ENCODE data around the gene TSPAN2.

TSPAN2 gene

DNA sequence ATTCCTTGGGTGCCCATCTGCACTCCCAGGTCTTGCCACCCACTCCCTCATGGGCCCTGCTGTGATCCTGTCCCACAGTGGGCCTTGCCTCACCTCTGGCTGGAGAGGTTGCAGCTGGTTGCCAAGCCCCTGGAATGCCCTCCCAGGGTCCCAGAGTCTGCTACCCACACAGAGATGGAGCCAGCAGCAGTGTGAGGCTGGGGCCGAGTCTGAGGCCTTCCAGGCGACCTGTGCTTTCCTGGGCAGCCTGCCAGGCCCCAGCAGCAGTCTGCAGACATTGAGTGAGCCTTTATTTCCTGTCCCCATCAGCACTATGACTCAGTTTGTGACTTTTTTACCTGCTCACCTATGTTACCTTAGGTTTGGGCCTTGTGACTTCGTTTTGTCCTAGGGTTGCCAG lies 25.0 kb upstream of the TSPAN2 start:
- DNase-seq: no peak

- DNase-seq: no peak
These were observed 24.5 kb upstream of the TSPAN2 start for GRCh38 chr1:115113766-115114165.

DNA sequence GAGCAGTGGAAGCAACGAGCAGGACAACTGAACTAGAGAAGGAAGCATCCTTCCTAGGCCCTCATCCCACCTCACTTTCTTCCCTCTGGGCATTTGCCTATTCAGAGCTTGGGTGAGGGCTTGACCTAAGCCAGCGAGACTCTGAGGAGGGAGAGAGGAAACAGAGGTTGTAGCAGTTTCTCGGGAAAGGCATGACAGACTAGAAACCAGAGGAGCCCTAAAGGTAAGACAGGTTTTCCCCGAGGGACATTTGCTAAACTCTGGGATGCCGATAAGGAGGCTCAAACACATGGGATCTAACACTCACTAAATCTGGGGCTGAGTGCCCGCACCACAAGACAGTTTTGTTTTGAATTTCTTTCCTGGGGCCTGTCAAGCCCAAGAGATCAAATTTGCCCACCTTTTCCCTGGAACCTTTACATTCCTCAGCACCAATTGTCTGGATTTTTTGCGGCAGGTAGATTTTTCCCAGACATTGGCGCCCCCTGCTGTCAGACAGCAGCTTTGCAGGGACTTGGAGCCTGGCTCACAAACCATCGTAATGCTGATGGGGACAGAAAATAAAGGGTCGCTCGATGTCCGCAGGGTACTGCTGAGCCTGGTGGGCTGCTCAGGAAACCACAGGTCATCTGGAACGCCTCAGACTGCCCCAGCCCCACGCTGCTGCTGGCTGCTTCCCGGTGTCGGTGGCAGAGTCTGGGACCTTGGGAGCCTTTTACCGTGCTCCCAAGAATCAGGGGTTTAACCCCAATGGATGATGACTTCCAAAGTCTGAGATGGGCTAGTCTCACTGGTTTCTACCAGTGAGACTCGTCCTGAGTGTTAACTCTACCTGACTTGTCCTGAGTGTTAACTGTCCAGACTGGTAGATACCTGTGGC lies 23.4 kb upstream of the TSPAN2 start:
- peak in 20 of 51 donors; percentile 5 to 41 (median 16) for DNase-seq

GRCh38 chr1:115107516-115108260 lies 18.4 kb upstream of the TSPAN2 start:
- no peak for DNase-seq

GRCh38 chr1:115105831-115106230 lies 16.5 kb upstream of the TSPAN2 start:
- no peak for DNase-seq

DNA sequence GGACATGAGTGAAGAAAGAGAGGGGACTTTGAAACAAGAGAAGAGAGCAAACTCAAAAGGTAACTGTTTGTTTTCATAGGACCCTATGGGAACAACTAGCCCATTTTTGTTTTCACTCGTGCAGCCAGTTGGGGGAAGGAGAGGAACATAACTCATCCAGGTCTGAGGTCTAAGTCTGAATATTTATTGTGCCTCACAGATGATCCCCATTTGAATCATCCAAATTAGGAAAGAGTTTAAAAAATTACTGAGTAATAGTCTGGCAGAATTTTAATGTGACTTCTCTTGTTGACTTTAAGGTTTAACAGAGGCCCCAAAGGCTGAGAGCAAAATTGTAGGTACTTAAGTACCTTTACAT lies 10.4 kb upstream of the TSPAN2 start:
- DNase-seq: no peak

DNA sequence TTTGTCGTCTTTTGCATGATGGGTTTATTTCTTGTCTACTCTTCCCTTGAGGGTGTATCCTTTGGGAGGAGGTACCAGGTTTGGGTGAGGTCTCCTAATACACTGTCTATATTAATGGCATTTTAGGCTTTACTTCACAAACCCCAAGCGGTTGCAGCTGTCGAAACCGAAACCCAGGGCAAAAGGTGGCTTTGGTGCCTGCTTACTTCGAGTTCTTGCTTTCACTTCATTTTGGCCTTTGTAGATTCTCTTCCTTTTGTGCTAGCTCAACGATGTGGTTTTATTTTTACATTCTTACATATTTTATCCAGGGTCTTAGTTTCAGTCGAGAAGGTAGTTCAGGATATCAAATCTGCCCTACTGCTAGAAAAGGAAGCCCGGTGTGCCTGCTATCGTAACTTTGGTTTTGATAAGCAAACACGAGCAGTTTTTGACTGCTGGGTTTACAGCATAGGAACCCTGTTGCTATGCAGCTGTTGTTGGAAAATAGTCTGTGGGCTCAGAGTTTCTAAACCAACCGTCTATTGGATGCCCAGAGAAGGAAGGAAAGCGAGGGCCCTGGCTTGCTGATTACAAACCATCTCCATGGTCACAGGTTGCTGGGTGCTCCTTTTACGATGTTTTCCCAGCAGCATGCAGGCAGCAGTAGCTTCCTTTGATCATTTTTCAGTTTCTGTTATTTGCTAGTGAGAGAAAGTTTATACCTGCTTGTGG lies 9.8 kb upstream of the TSPAN2 start:
- DNase-seq: peak in 6 of 51 donors; percentile 5 to 45 (median 24)

DNA sequence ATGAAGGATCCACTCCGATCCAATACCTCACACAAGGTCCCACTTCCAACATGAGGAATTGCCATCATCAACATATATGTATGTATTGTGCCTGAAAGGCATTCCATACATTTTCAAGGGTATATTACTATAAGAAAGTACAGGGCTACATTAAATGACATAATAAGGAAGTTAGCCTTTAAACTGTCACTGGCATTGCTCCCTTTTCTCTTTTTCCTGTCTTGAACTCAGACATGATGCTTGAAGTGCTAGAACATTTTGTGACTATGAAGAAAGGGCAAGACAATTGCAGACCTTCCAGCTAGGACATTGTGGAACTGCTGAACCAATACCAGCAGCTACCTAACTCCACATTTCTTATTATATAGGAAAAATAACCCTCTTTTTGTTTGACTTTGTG lies 2.9 kb upstream of the TSPAN2 start:
- no peak for DNase-seq

GRCh38 chr1:115091572-115091971 lies 2.3 kb upstream of the TSPAN2 start:
- no peak for DNase-seq

DNA sequence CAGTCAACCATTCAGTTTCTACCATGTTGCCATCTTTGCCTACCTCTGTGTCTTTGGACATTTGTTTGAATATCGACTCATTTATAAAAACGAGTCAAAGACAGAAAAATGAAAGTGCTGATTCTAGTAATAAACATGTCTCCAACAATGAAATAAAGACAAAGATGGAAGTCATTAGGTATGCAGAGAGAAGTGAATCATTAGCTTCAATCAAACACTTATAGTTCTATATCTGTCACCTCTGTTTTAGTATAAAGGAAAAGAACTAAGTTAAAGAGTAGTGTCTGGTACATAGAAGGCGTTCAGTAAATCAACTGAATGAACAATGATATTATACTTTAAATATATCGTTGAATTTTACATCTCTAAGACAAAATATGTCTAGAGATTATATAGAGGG lies 1.7 kb upstream of the TSPAN2 start:
- DNase-seq: no peak

- no peak for DNase-seq
These were observed 1.2 kb upstream of the TSPAN2 start for GRCh38 chr1:115090540-115090939.

- no peak for DNase-seq
These were observed 835 bp upstream of the TSPAN2 start for GRCh38 chr1:115090186-115090490.

DNA sequence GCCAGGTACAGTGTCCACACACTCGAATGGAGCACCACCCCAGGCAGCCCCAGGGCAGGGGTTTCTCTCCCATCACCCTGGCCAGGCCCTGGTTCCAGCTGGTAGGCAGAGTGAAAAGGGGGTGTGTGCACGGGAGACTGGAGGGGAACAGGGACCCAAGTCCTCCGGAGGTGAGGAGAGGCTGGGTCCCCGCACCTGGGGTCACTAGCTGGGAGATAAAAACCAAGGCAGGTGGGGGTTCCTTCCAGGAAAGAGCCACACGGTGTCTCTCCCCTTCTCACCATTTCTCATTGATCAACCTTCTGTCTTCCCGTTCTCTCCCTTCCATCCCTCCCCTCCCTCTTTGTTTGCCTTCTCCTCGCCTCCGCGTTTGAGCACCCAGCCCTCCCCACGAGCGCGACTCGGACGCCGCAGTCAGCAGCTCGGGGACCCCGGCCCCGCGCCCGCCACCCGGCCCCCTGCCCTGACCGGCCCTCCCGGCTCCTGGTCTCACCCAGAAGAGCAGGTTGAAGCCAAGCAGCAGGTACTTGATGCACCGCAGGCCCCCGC lies 358 bp downstream of the TSPAN2 start:
- no peak for DNase-seq

DNA sequence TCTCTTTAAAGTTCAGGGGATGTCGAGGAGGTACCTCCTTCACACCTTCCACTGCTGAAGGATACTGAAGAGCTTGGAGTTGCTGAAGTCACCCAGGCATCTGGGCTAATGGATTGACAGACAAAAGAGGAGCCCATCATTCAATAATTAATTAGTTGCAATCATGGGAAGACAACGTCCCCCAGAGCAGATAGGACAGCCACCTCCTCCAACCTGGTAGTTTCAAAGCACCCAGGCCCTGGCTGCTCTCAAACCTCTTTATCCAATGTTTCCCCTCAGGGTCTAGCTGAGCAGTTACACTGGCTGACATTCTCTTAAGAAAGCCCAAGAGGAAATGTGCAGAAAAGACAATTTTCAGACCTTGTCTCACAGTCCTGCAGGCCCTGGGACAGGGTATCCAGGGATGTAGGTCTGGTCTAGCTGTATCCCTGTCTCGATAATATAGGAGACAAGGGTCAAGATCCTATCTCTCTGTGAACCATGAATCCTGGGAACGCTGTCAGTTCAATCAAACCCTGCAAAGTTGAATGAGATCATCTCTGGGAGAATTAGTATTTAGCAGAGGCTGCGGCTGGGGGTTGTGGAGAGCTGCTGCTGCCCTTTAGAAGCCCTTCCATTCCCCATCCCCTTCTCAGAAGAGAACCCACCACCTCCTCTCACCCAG lies 1.1 kb downstream of the TSPAN2 start:
- DNase-seq: no peak

DNA sequence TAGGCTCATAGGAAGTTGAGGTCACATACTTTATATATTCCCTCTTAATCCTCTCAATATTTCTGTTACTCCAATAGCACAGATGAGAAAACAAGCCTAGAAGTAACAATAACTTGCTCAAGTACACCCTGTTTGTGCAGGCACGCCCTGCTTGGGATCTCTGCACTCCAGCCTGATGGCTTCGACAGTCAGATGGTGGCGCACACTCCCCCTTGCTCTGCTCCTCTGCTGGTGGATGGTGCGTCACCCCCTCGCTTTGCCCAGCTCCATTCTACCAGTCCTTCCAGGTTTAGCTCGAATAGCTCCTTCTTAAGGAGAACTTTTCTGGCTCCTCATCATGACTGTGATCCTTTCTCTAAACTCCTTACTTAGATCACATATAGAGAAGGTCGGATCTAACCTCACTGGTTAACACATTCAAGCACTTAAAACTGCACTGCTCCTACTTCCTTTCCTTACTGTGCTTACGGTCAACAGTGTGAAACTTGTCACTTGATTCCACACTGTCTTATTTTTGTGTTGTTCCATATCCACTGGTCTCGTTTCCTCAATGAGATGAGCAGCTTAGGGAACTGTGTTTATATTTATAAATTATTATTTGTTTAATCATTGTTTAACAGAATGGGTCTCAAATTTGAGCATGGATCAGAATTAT lies 3.0 kb downstream of the TSPAN2 start:
- no peak for DNase-seq

DNA sequence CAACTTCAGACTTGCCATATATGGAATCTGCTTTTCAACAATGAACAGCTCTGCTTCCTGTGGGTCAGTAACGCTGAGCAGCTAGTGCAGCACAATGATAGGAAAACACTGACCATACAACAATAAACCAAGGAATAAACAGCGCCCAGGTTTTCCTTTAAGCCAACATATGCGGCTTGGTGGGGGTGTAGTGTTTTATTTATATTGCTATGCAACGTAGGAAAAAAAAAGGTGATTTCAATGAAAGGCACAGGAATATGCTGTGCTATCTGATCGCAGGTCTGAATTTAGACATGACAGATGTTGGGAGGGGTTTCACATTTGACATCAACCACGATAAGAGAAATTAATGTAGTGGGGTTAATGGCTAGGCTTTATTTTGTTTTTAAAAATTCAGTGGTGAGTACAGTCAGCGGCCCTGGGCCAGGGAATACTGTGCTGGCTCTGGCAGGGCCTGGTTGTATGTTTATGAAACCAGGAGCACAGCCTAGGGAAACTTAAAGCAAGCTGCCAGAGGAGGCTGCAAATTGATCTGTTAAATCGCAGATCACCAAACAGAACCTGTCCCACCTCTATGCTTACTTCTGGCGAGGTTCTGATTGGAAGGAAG lies 4.3 kb downstream of the TSPAN2 start:
- DNase-seq: no peak

DNA sequence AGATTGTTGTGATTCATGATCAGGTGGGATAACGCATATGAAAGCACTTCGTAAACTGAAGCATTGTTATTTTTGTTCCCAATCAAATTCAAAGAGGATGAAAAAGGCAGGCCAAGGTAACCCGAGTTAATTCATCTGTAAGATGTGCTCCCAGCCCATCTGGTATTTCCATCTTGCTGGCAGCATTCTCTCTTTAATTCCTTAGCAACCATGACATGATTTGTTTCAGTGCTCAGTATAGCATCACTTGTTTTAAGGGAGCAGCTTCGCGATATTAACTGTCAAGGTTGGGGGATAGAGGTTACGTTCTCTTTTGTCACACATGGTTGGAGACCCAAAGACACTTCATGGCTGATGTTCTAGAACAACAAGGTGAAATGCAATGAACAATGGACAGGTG lies 6.4 kb downstream of the TSPAN2 start:
- no peak for DNase-seq

GRCh38 chr1:115078708-115079107 lies 10.6 kb downstream of the TSPAN2 start:
- no peak for DNase-seq

GRCh38 chr1:115077984-115078330 lies 11.3 kb downstream of the TSPAN2 start:
- DNase-seq: no peak

GRCh38 chr1:115077286-115077983 lies 11.9 kb downstream of the TSPAN2 start:
- DNase-seq: no peak

All from hypothalamus (tissue), 51 donors.